Cardiac muscle cell (in vitro differentiated cells and primary cell): ENCODE results near the gene LMLN. TPM values are rescaled to one million over a fixed set of nuclear protein-coding genes. Genes with fewer than 3 reads are reported as not detected.
A peak's percentile ranks its signal among the peaks of the same experiment; 100 is the strongest.

ENCODE experiments used
- DNase-seq, 2 donors: peaks; one replicate each; pipeline versions ENCODE4 v3.0.0 to v3.0.0-alpha.2; 2010 to 2017; ENCODE audit warnings: low read depth in 1 of 2, low spot score in 1 of 2
- H3K27ac ChIP-seq: fragments of 200-600 bp; sonication (generic); 2 replicates; pipeline ENCODE4 v1.5.1; 2016
- H3K27me3 ChIP-seq: fragments of 200-600 bp; sonication (generic); 2 replicates; pipeline ENCODE4 v1.6.0; 2016; ENCODE audit warnings: control low read depth
- H3K36me3 ChIP-seq: fragments of 200-600 bp; sonication (generic); 2 replicates; pipeline ENCODE4 v1.5.1; 2016; ENCODE audit warnings: control low read depth
- H3K4me1 ChIP-seq: fragments of 200-600 bp; sonication (generic); 2 replicates; pipeline ENCODE4 v1.8.1; 2017; ENCODE audit warnings: low read depth, mild to moderate bottlenecking, mixed run types
- H3K4me3 ChIP-seq: fragments of 200-600 bp; sonication (generic); 2 replicates; pipeline ENCODE4 v1.5.1; 2016; ENCODE audit warnings: mild to moderate bottlenecking
- H3K9me3 ChIP-seq: fragments of 200-600 bp; sonication (generic); 2 replicates; pipeline ENCODE4 v1.5.1; 2017; ENCODE audit warnings: low read depth, mild to moderate bottlenecking, control low read depth
- CTCF ChIP-seq: IDR thresholded peaks from 2 replicates; pipeline ENCODE4 v1.5.1; 2012; ENCODE audit warnings: low read depth, mild to moderate bottlenecking, low read length
- polyA plus RNA-seq: library from polyadenylated mRNA; unstranded; fragments of >200 nt; fragmentation: Nextera tagmentation; extraction: Ambion mirVana; gene quantifications from 2 replicates; pipeline ENCODE4 v1.2.1, GENCODE V29; 2016
- total RNA-seq: library from RNA; depleted of rRNA; stranded (reverse); fragments of >200 nt; gene quantifications from 2 replicates; pipeline ENCODE4 v1.2.3, GENCODE V29; 2016

LMLN gene
- total and polyA plus RNA-seq, 2 experiments from 2014 or later: 4.9 to 7.7 TPM

GRCh38 chr3:198030125-198030524 lies 70.1 kb downstream of the LMLN start:
- Histone ChIP-seq H3K9me3 (no peaks in the 10 kb centered on the region), H3K4me1 (peaks cover 33% of the 10 kb centered on the region), H3K4me3 (no peak overlapping the region), H3K27ac (no peak overlapping the region), H3K27me3 (no peaks in the 10 kb centered on the region), H3K36me3 (no peaks in the 10 kb centered on the region)
- no peak for TF ChIP-seq CTCF
- no peak for DNase-seq

- no peak overlapping the region for H3K4me3 ChIP-seq
- TF ChIP-seq CTCF: no peak
- peak overlapping the region; percentile 73 for H3K27ac ChIP-seq
- peaks cover 33% of the 10 kb centered on the region for H3K4me1 ChIP-seq
- no peak for DNase-seq
- no peaks in the 10 kb centered on the region for H3K27me3 ChIP-seq
- H3K9me3 ChIP-seq: no peaks in the 10 kb centered on the region
- no peaks in the 10 kb centered on the region for H3K36me3 ChIP-seq
Measured at GRCh38 chr3:198030726-198031125, 70.7 kb downstream of the LMLN start.

GRCh38 chr3:198032039-198032936 lies 72.3 kb downstream of the LMLN start:
- DNase-seq: peak; percentile 58 to 64

GRCh38 chr3:198043119-198043518 lies 83.1 kb downstream of the LMLN start:
- H3K4me3 ChIP-seq: no peak overlapping the region
- no peaks in the 10 kb centered on the region for H3K9me3 ChIP-seq
- H3K36me3 ChIP-seq: no peaks in the 10 kb centered on the region
- no peak overlapping the region for H3K27ac ChIP-seq
- no peak for DNase-seq
- TF ChIP-seq CTCF: no peak
- H3K4me1 ChIP-seq: no peaks in the 10 kb centered on the region
- H3K27me3 ChIP-seq: no peaks in the 10 kb centered on the region

More at GRCh38 chr3:198032039-198032936, 72.3 kb downstream of the LMLN start:
- no peaks in the 10 kb centered on the region for H3K36me3 ChIP-seq
- peak overlapping the region; percentile 73 for H3K27ac ChIP-seq
- TF ChIP-seq CTCF: no peak
- peaks cover 33% of the 10 kb centered on the region for H3K4me1 ChIP-seq
- H3K9me3 ChIP-seq: no peaks in the 10 kb centered on the region
- no peak overlapping the region for H3K4me3 ChIP-seq
- H3K27me3 ChIP-seq: no peaks in the 10 kb centered on the region

GRCh38 chr3:198046120-198046857 lies 86.3 kb downstream of the LMLN start:
- Histone ChIP-seq H3K36me3 (no peaks in the 10 kb centered on the region), H3K9me3 (no peaks in the 10 kb centered on the region), H3K4me3 (no peak overlapping the region), H3K27ac (no peak overlapping the region), H3K4me1 (no peaks in the 10 kb centered on the region), H3K27me3 (no peaks in the 10 kb centered on the region)
- TF ChIP-seq CTCF: no peak
- DNase-seq: no peak
